ENCODE data around the gene FBXW7.

FBXW7 gene

DNA sequence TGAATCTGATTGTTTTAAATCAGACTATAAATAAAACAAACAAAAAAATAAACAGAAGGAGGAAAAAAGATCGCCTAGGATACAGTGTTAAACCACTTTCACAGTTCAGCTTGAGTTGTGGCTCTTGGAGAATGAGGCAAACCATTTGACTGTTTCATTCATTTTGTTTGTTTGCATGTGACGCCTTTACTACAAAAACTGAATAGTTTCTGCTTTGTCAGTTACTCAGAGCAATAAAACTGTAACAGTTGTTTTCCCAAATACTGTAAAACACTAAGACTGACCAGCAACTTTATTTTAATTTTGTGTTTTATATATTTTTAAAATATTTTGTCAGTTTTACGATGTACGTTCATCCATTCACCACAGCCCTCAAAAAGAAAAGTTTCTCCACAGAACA lies 214.5 kb downstream of the FBXW7 start:
- DNase-seq, result no peak

DNA sequence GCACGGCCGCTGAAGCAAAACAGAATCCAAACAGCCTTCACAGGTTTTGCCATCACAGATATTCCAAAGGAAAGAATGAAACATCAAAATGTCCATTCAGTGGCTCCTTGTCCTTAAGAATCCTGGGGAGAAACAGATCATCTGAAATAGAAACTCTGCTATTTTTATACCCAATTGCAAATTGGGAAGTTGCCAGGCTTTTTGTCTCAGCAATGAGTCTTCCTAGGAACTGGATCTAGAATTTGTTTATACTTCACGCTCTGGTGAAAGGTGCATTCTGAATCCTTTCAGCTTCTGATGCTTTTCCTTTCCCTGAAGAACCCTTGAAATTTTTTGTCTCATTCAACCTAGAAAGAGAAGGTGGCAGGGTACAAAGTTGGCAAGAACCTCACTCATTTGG lies 218.9 kb downstream of the FBXW7 start:
- DNase-seq, result no peak

GRCh38 chr4:152310257-152310656 lies 225.6 kb downstream of the FBXW7 start:
- DNase-seq, result no peak

GRCh38 chr4:152309418-152309817 lies 226.5 kb downstream of the FBXW7 start:
- no peak for DNase-seq

GRCh38 chr4:152308951-152309350 lies 226.9 kb downstream of the FBXW7 start:
- peak; percentile 42 for DNase-seq

DNA sequence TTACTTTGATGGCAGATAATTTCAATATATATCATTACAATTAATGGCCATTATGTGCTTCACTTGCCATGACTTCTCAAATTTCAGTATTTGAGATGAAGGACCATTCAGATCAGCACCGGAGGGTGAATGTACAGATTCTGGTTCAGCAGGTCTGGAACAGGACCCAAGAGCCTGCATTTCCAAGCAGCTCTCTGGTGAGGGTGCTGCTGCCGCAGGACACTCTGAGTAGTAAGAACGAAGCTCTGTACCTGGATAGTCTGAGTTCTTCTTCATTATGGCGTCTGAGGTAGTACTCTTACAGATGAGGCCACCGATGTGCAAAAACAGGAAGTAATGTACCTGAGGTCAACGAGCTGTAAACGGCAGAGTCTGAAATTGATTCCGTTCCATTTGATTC lies 228.2 kb downstream of the FBXW7 start:
- no peak for DNase-seq

DNA sequence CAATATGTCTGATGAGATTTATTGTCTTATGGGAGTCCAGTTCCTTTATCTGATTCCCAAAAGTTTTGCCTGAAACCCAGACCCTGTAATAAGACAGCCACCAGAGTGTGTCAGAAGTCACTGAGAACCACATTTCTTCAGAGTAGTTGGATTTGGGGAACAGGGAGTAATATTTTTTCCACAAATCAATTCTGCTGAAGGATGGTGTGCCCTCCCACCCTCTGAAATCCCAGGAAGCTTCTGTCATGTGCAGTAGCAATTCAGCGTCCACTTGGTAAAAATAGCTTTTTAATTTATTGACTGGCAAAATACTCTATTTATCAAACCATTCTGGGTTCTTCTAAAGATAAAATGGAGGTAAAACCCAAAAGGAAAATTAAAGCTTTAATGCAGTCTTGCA lies 229.4 kb downstream of the FBXW7 start:
- DNase-seq, result no peak

DNA sequence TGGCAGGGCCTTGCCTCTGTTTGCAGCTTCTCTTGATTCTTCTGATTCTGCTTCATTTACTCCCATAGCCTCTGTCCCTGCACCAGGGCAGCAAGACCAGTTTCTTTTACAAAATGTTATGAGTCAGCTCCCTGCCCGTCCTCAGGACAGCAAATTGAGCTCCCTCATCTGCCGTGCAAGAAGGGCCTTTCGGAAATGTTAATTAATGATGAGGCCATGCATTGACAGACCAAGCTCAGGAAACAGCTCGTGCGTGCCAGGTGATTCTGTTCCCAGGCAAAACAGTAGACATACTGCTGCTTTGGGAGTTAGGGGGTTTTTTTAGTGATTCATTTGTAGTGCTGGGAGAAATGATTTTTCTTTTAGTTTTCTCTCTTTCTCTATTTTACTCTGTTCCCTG lies 231.7 kb downstream of the FBXW7 start:
- no peak for DNase-seq

GRCh38 chr4:152301381-152301780 lies 234.5 kb downstream of the FBXW7 start:
- DNase-seq, result no peak

GRCh38 chr4:152299553-152299952 lies 236.3 kb downstream of the FBXW7 start:
- DNase-seq, result no peak

DNA sequence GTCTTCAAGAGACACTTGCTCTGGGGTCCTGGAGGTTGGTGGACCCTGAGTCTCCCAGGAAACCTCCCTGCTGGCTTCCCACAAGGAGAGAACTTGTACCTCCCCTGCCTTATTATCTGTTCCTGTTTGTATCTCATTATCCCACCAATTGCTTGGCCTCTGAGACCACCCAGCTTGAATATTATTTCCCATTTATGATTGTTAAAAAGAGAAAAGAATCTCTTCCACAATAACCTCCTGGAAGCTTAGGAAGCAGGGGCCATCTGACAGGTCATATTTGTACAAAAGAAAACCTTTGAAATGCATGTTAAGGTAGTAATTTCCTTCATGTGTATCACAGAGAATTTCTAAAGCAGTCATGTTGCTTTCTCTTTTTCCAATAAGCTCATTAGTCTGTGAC lies 239.5 kb downstream of the FBXW7 start:
- no peak for DNase-seq

GRCh38 chr4:152294765-152295164 lies 241.1 kb downstream of the FBXW7 start:
- DNase-seq, result no peak

DNA sequence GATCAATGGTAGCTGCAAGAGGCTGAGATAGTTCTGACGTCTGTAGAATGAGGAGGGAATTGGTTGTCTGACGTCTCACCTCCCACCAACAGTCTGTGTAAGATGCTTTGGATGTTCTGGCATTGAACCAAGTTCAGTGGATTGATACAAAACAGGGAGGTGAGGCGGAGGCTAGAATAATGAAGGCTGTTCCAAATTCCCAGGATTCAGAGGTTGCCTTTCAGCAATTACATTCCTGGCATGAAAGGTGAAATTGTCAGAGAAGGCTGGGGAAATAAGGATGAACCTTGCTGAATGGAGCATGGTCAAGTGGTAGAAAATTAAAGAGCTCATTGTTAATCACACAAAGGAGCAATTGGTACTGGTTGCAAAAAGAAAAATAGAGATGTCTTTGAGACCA lies 241.6 kb downstream of the FBXW7 start:
- no peak for DNase-seq

- no peak for DNase-seq
Measured at GRCh38 chr4:152293527-152293926, 242.4 kb downstream of the FBXW7 start.

DNA sequence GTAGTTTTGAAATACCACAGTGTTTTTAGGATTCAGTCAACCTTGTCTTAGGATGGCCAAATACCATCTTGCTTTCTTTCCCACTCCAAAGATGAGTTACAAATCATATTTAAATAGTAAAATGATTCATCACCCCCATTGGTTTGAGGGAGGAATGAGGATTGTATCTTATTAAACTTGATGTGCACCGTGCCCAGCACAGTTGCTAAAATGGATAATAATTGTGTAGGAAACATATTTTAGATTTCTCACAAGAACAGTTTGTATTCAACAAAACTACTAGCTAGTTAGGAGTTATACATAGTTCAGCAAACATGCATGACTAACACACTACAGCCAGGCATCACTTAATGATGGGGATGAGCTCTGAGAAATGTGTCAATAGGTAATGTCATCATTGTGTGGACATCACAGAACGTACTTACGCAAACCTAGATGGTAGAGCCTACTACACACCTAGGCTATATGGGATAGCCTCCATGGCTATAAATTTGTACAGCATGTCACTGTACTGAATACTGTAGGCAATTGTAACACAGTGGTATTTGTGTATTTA lies 245.4 kb downstream of the FBXW7 start:
- DNase-seq, result no peak

GRCh38 chr4:152289941-152290340 lies 246.0 kb downstream of the FBXW7 start:
- DNase-seq, result no peak

DNA sequence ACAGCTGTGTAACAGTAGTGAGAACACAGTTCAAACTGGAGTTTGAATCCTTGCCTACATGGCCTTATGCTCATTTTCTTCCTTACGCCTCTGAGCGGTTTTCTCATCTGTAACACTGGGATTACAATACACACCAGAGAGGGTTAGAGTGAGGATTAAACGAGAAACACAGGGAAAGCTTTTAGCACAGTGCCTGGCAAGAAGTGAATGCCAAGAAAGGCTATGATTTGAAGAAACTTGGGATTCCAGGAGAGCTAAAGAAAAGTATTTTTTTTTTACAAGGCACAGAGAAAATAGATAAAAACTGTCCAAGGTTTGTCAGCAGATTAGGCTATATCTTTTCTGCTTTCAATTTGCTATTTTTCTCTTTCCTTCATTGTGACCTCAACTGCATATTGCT lies 246.4 kb downstream of the FBXW7 start:
- no peak for DNase-seq

- DNase-seq, result no peak
Measured at GRCh38 chr4:152283801-152284470, 252.0 kb downstream of the FBXW7 start.

- no peak for DNase-seq
Measured at GRCh38 chr4:152281822-152282221, 254.1 kb downstream of the FBXW7 start.

- DNase-seq, result no peak
Measured at GRCh38 chr4:152281211-152281610, 254.7 kb downstream of the FBXW7 start.

DNA sequence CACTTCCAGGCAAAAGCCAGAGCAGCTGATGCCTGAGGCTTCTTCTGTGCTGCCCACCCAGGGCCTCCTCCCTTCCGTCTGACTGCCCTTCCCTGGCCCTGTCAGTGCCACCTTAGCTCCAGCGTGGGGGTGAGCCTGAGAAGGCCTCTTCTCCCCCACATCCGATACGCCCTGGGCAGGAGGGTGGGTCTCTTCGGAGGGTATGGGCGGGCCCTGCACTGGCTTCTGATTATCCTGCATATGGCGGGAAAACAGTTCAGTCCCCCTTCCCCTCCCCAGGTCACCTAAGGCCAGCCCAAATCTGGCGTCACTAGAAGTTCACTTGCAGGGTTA lies 256.7 kb downstream of the FBXW7 start:
- no peak for DNase-seq

- no peak for DNase-seq
Measured at GRCh38 chr4:152278505-152279233, 257.2 kb downstream of the FBXW7 start.

DNA sequence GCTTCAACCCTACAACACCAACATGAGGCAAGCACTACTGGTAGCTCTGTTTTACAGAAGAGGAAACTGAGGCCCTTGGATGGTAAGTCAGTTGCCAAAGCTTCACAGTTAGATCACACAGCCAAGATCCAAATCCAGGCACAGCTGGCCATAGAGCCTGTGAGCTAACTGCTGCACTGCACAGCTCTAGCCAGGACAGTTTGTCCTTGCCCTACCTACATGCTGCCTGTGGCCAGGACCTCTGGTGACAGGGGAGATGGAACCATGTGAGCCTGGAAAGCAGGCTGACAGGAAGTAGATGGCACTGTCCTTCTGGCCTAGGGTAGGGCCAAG lies 257.8 kb downstream of the FBXW7 start:
- DNase-seq, result no peak

DNA sequence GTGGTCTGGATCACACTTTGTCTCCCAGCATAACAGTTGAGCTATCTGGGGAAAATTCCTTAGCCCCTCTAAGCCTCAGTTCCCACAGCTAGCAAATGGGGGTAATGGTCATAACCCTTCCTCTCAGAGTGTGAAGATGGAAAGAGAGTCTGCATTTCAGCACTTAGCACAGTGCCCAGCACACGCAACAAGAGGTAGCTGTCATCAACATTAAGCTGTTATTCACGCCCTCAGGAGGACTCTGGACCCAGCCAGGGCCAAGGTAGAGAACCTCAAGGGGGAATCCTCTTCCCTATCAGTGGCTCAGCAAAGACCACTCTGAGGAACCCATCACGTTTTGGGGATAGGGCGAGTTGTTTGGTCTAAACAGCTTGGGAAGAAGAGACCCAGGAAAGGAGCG lies 258.6 kb downstream of the FBXW7 start:
- no peak for DNase-seq

GRCh38 chr4:152273343-152273742 lies 262.5 kb downstream of the FBXW7 start:
- DNase-seq, result no peak
